ENCODE data around the gene TOLLIP.

DNA sequence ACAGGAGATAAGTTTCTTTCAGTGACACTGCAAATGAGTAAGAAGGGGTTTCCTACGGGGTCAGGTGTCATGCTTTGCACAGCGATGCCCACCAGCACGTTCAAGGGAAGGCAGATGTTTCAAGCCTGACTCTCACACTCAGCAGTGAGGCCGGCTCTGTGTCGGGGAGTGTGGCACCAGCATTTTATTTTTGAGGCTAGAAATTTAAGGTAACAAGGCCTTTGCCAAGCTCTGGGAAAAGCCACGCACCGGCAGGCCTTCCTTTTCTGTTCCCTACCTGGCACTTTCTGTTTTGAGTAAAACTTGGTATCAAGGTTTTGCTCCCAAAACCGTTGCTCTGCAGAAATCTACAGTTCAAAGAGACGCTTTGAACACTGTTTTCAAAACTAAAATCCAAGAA, 38.0 kb downstream of the TOLLIP start:
- TF ChIP-seq PATZ1 (CRISPR knock-in tag; IDR thresholded peaks at IDR 0.05; ENCODE audit: borderline replicate concordance) (no peak), POU6F1 (CRISPR knock-in tag; IDR thresholded peaks at IDR 0.05; ENCODE audit: borderline replicate concordance, low read depth) (no peak), TOX (CRISPR knock-in tag; IDR thresholded peaks at IDR 0.05; ENCODE audit: borderline replicate concordance) (no peak), TCF4 (CRISPR knock-in tag; IDR thresholded peaks at IDR 0.05; ENCODE audit: borderline replicate concordance) (no peak), OSR1 (CRISPR knock-in tag; IDR thresholded peaks at IDR 0.05) (no peak), ISL1 (CRISPR knock-in tag; IDR thresholded peaks at IDR 0.05) (no peak), GLIS3 (CRISPR knock-in tag; IDR thresholded peaks at IDR 0.05) (no peak)
